Natural killer cell (primary cell): ENCODE results near the gene KSR2. TPM values are rescaled to one million over a fixed set of nuclear protein-coding genes. Genes with fewer than 3 reads are reported as not detected.

Experiments used
- ATAC-seq, 3 donors: fragments of 150-1000 bp in 2 of 3; fragments of 200-7000 bp in 1 of 3; cut with Tn5 transposase; 1 replicate in 1 of 3; 2 replicates in 2 of 3; pipeline ENCODE4 v1.10.0; 2021; ENCODE audit warnings: mild to moderate bottlenecking in 2 of 3, moderate library complexity in 2 of 3
- DNase-seq, 2 donors: peaks; one replicate each; pipeline versions ENCODE4 v3.0.0 to v3.0.0-alpha.2; 2013 to 2021; ENCODE audit warnings: mixed read lengths in 1 of 2
- H3K27ac ChIP-seq: one replicate; pipeline ENCODE4 v1.5.1; 2013; ENCODE audit warnings: mild to moderate bottlenecking, low read length
- H3K27me3 ChIP-seq: one replicate; pipeline ENCODE4 v1.6.1; 2013; ENCODE audit warnings: low read length; ENCODE audit not compliant: control insufficient read depth, insufficient read depth
- H3K36me3 ChIP-seq: one replicate; pipeline ENCODE4 v1.6.1; 2013; ENCODE audit warnings: low read length; ENCODE audit not compliant: control insufficient read depth, insufficient read depth
- H3K4me1 ChIP-seq: one replicate; pipeline ENCODE4 v1.6.1; 2013; ENCODE audit warnings: low read length; ENCODE audit not compliant: control insufficient read depth, insufficient read depth
- H3K4me3 ChIP-seq: one replicate; pipeline ENCODE4 v1.5.1; 2013; ENCODE audit warnings: low read length
- H3K9me3 ChIP-seq: one replicate; pipeline ENCODE4 v1.6.1; 2013; ENCODE audit warnings: low read length; ENCODE audit not compliant: control insufficient read depth, insufficient read depth
- H3K27ac Mint-ChIP-seq, 2 donors: one replicate each; pipeline ENCODE4 v1.8.0; 2022; ENCODE audit warnings: mild to moderate bottlenecking in 2 of 2, mixed read lengths in 2 of 2, moderate library complexity in 1 of 2
- H3K27me3 Mint-ChIP-seq, 2 donors: one replicate each; pipeline ENCODE4 v1.8.0; 2022; ENCODE audit warnings: low read depth in 2 of 2, mixed read lengths in 2 of 2
- H3K36me3 Mint-ChIP-seq: one replicate; pipeline ENCODE4 v1.8.0; 2022; ENCODE audit warnings: mixed read lengths
- H3K4me1 Mint-ChIP-seq, 2 donors: one replicate each; pipeline ENCODE4 v1.8.0; 2022; ENCODE audit warnings: mixed read lengths in 2 of 2
- H3K4me3 Mint-ChIP-seq: one replicate; pipeline ENCODE4 v1.8.0; 2022; ENCODE audit warnings: mild to moderate bottlenecking, moderate library complexity, mixed read lengths
- H3K9me3 Mint-ChIP-seq, 2 donors: one replicate each; pipeline ENCODE4 v1.8.0; 2022; ENCODE audit warnings: mixed read lengths in 2 of 2
- WGBS: methylation state at CpG from one replicate; pipeline ENCODE4 v1.1.7; 2013; ENCODE audit warnings: missing lambda C conversion rate; ENCODE audit not compliant: insufficient coverage; 5-methylcytosine and 5-hydroxymethylcytosine counted together
- intact Hi-C: fragments of 100-400 bp; cut with micrococcal nuclease; formaldehyde crosslinking; loops from one replicate; pipeline ENCODE4 v1.14.2; 2022
- total RNA-seq, 4 donors: library from RNA; stranded (reverse); fragments of 120-200 nt in 1 of 4; gene quantifications; one replicate each; pipeline versions ENCODE4 v1.2.3 to v1.2.4, GENCODE V29; 2013 to 2022
- TF ChIP-seq, protein P1 (sequence below): fragments of 200-600 bp; IDR thresholded peaks from one replicate; pipeline ENCODE4 v1.8.0; 2022; ENCODE audit warnings: antibody characterized with exemption

KSR2 gene
- total RNA-seq, 3 donors from 2014 or later (not counting 1 experiment from before 2014, with no cell fraction given), result not detected

DNA sequence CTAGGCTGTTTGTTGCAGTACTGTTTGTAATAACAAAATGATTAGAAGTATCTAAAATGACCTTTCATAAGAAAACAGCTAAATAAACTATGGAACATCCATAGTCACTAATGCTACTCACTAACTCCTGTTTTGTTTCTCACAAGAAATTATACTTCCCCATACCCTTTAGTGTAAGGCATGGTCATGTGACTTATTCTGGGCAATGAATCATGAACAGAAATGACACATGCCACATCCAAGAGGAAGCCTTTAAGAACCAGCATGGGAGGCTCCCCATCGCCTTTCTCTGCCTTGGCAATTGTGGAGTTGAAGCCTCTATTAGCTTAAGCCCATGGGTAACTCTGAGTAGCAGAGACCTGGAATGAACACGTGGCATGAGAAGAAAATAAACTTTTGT is 49.3 kb downstream of the KSR2 start:
- no peak for ATAC-seq
- intact Hi-C loops, result no loop called here
- TF ChIP-seq, protein P1, sequence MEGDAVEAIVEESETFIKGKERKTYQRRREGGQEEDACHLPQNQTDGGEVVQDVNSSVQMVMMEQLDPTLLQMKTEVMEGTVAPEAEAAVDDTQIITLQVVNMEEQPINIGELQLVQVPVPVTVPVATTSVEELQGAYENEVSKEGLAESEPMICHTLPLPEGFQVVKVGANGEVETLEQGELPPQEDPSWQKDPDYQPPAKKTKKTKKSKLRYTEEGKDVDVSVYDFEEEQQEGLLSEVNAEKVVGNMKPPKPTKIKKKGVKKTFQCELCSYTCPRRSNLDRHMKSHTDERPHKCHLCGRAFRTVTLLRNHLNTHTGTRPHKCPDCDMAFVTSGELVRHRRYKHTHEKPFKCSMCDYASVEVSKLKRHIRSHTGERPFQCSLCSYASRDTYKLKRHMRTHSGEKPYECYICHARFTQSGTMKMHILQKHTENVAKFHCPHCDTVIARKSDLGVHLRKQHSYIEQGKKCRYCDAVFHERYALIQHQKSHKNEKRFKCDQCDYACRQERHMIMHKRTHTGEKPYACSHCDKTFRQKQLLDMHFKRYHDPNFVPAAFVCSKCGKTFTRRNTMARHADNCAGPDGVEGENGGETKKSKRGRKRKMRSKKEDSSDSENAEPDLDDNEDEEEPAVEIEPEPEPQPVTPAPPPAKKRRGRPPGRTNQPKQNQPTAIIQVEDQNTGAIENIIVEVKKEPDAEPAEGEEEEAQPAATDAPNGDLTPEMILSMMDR, result no peak
- Mint-ChIP-seq H3K4me3 (no peak overlapping the region), H3K36me3 (no peaks in the 10 kb centered on the region), H3K4me1 (no peaks in the 10 kb centered on the region), H3K27ac (no peak overlapping the region), H3K9me3 (no peaks in the 10 kb centered on the region), H3K27me3 (peaks cover 4 to 10% of the 10 kb centered on the region in 2 donors)
- no peaks in the 10 kb centered on the region for H3K9me3 ChIP-seq
- no peak overlapping the region for H3K27ac ChIP-seq
- H3K27me3 ChIP-seq, result no peaks in the 10 kb centered on the region
- WGBS, result 30% methylated on average over 2 of the region's 2 CpGs
- no peak for DNase-seq
- H3K4me1 ChIP-seq, result no peaks in the 10 kb centered on the region
- H3K36me3 ChIP-seq, result no peaks in the 10 kb centered on the region
- no peak overlapping the region for H3K4me3 ChIP-seq

DNA sequence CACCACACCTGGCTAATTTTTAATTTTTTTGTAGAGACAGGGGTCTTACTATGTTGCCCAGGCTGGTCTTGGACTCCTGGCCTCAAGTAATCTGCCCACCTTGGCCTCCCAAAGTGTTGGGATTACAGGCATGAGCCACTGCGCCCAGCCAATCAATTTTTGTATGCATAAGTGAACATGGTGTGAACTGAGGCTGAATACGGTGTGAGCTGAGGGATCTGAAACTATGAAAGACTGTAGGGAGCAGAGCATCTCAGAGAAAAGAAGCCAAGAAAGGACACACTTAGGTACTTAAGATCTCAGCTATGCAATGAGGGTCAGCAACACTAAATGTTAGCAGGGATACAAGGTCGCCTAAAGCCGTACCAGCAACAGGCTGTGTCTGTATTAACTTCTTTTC is 54.1 kb downstream of the KSR2 start:
- no peaks in the 10 kb centered on the region for H3K4me1 ChIP-seq
- ATAC-seq (no peak), DNase-seq (no peak)
- 85% methylated on average over 4 of the region's 4 CpGs for WGBS
- H3K4me3 Mint-ChIP-seq, result no peak overlapping the region
- H3K4me1 Mint-ChIP-seq, result no peaks in the 10 kb centered on the region
- H3K9me3 ChIP-seq, result no peaks in the 10 kb centered on the region
- H3K27ac Mint-ChIP-seq, result no peak overlapping the region
- H3K27ac ChIP-seq, result no peak overlapping the region
- H3K36me3 ChIP-seq, result no peaks in the 10 kb centered on the region
- TF ChIP-seq, protein P1, result no peak
- no peaks in the 10 kb centered on the region for H3K27me3 ChIP-seq
- H3K9me3 Mint-ChIP-seq, result peaks cover 0 to 6% of the 10 kb centered on the region in 2 donors
- no peak overlapping the region for H3K4me3 ChIP-seq
- H3K36me3 Mint-ChIP-seq, result no peaks in the 10 kb centered on the region
- H3K27me3 Mint-ChIP-seq, result peaks cover 3 to 10% of the 10 kb centered on the region in 2 donors
- intact Hi-C loops, result no loop called here

DNA sequence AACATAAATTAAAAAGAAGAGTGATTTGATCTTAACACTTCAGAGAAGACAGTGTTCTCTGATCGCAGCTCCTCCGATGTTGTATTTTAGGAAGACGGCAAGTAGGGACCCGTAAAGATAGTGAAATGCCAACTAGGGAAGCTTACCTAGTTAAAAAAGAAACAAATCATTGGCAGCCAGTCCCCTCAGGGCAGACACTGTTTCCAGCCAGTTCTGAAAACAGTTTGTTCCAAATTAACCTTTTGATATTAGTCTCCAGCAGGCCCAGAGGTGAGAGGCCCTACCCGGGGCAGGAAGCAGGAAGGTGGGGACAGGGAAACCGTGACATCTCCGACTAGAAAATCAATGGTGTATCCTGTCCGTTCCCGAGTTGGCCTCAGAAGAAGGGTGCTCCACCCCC is 56.0 kb downstream of the KSR2 start:
- intact Hi-C loops, result no loop called here

DNA sequence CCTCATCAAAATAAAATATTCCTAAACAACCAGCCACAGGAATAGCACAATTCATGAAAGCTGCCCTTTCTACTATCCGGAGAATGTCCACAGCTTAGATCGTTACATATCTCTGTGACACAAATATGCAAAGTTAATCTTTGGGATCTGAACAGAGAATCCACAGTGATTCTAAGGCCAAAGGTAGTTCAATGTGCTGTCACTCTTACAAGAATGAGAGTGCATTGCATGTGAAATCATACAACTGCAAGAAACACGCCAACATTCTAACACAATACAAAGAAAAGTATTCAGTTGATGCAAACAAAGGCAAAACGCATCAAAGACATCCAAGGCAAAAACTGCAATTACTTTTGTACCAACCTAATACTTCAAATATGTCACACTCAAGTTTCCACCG is 60.4 kb downstream of the KSR2 start:
- intact Hi-C loops, result no loop called here
- Histone ChIP-seq H3K4me1 (no peaks in the 10 kb centered on the region), H3K4me3 (no peak overlapping the region), H3K27me3 (no peaks in the 10 kb centered on the region), H3K36me3 (no peaks in the 10 kb centered on the region), H3K9me3 (no peaks in the 10 kb centered on the region), H3K27ac (no peak overlapping the region)
- peaks cover 5 to 6% of the 10 kb centered on the region in 2 donors for H3K27me3 Mint-ChIP-seq
- no peak overlapping the region for H3K27ac Mint-ChIP-seq
- no peak overlapping the region for H3K4me3 Mint-ChIP-seq
- DNase-seq (no peak), ATAC-seq (no peak)
- peaks cover 0 to 5% of the 10 kb centered on the region in 2 donors for H3K9me3 Mint-ChIP-seq
- H3K36me3 Mint-ChIP-seq, result no peaks in the 10 kb centered on the region
- TF ChIP-seq, protein P1, result no peak
- 89% methylated on average over 4 of the region's 5 CpGs for WGBS
- H3K4me1 Mint-ChIP-seq, result no peaks in the 10 kb centered on the region

More for the DNA sequence above, 56.0 kb downstream of the KSR2 start:
- Mint-ChIP-seq H3K27me3 (peaks cover 6 to 10% of the 10 kb centered on the region in 2 donors), H3K9me3 (peaks cover 0 to 6% of the 10 kb centered on the region in 2 donors), H3K4me3 (no peak overlapping the region), H3K27ac (no peak overlapping the region), H3K4me1 (no peaks in the 10 kb centered on the region), H3K36me3 (no peaks in the 10 kb centered on the region)
- Histone ChIP-seq H3K4me1 (no peaks in the 10 kb centered on the region), H3K4me3 (no peak overlapping the region), H3K27me3 (no peaks in the 10 kb centered on the region), H3K27ac (no peak overlapping the region), H3K9me3 (no peaks in the 10 kb centered on the region), H3K36me3 (no peaks in the 10 kb centered on the region)
- 83% methylated on average over 9 of the region's 9 CpGs for WGBS
- DNase-seq, result no peak
- ATAC-seq, result no peak
- TF ChIP-seq, protein P1, result no peak
